NCI-H1105 treated with DMSO at 0.1 percent for 48 hours (cell line): ENCODE data around the gene SCG2.
A peak's percentile ranks its signal among the peaks of the same experiment; 100 is the strongest.

ENCODE experiments used
- DNase-seq: peaks from one replicate; lab custom pipeline; 2025; lab: John Stamatoyannopoulos, UW

Gene SCG2

DNA sequence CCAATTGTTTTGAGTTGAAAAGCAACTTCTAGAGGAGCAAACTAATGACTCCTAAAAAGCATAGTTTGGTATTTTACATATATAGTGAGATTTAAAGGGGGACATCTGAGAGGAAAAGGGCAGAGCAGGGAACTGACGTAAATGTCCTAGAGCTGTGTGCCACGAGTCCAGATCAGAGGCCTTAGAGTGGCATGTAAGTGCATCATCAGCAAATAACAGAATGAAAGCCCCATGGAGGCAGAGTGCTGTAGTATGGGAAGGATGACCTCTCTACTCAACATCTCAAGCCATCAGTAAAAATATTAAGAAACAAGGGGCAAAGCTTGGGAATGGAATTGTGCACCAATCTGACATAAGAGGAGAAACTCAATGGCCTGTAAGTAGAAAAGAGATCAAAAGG is 31.4 kb downstream of the SCG2 start:
- no peak for DNase-seq

DNA sequence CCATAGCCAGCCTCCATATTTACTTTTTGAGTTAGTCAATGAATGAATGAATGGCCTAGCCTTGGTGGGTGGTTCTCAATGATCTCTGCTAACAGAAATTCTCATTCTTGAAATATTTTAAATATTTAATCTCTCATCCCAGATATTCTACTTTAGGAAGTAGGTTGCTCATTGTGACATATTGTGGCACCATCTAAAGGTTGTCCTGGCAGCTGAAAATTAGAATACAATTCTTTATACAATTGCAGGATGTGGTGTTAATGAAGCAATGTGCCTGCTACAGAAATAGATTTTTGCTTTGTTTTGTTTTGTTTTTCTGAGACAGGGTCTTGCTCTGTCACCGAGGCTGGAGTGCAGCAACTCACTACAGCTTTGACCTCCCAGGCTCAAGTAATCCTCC is 35.8 kb downstream of the SCG2 start:
- DNase-seq, result no peak

DNA sequence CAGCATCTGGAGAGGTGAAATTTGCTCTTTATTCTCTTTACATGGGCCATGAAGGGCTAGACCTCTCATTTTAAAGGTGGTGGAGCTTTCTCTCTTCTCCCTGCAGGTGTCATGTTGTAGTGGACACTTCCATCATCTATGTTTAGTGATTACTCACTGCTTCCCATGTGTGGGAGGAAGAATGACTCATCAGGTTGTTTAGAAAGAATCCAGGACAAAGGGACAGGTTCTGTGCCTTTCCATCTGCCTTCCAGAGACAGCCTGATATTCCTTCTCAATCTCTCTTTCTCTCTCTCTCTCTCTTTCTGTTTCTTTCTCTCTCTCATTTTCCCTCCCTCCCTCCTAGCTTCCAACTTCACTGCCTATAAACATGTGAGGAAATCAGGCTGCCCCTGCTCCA is 38.7 kb downstream of the SCG2 start:
- DNase-seq, result no peak

DNA sequence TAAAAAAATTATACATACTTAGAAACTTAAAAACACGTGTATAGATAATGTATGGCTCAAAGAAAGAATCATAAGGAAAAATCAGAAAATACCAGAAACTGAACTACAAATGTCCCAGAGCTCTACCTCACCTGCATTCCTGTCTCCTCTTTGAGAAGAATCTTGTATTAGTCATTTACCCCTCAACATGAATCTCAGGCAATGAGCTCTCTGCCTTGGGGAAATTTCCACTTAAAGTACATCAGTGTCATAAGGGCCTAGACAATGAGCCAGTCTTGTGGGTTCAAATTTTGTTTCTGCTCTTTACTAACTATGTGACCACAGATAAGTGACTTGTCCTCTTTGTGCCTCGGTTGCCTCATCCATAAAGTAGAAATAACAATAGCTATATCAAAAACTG is 40.1 kb downstream of the SCG2 start:
- DNase-seq, result no peak

DNA sequence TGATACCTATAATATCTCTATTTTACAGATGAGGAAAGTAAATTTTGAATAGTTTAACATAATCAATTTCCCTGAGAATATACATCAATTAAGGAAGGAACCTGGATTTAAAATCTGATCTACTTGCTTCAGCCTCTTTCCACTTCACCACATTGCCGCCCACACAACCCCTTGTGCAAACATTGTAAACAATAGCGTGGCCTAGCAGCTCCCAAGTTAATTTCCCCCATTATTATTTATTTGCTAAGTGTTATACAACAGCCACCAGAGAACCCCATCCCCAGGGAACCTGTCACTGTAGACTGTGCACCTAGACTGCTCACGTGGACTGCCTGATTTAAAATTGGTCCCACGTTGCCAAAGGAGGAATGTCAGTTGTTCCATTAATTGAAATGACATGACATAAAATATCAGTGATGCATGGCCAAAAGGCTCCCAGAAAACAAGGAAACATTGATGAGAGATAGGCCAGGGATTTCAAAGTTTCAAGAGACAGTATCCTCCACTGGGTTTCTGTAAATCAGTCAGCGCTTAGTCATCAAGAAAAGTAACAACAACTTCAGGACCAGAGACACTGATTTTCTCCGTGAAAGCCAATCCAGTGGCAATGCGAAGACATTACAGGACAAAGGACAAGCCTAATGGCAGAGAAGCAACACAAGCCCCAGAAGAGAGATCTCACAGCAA is 41.3 kb downstream of the SCG2 start:
- DNase-seq, result peak; percentile 93

DNA sequence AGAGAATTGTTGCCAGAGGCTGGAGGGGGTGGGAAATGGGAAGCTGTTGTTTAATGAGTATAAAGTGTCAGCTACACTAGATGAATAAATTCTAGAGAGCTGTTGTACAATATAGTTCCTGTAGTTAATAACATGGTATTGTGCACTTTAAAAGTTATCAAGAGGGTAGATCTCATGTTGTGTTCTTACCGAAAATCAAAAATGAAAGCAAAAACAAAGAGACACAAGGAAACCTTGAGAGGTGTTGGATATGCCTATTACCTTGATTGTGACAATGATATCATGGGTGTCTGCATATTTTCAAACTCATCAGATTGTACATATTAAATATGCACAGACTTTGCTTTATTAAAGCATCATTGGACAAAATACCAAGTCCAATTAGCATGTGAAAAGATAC is 43.2 kb downstream of the SCG2 start:
- DNase-seq, result no peak

DNA sequence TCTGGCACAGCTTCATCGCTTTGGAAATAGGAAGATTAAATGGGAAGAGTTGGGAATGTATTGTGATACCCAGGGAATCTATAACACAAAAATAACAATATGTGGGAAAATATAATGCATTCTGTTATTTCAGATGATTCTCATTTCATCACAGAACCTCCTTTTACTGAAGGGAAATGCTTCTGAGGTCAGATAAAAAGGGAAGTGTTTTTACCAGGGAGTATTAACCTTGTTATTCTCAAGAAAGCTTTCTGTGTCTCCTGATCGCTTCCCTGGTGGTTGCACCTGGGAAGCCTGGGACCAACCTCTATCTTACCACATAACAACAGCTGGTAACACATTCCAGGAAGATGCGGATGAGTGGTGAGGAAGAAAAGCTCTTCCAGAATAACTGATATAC is 47.2 kb downstream of the SCG2 start:
- no peak for DNase-seq

DNA sequence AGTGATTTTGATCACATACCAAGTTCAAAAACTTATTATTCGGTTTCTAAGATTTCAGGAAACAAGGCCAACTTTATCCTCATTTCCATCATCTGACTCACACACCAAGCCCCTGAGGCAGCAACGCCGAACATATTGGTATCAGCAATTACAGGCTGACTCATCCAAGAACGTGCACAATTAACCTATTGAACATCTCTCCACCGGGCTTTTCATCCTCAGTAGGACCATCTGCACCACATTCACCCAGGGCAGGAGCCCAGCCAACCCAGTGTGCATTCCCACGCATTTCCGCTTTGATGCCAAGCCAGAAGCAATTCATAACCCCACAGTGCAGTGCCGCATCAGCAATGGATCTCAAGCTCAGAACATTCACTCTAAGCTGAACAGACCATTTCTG is 52.9 kb downstream of the SCG2 start:
- no peak for DNase-seq

DNA sequence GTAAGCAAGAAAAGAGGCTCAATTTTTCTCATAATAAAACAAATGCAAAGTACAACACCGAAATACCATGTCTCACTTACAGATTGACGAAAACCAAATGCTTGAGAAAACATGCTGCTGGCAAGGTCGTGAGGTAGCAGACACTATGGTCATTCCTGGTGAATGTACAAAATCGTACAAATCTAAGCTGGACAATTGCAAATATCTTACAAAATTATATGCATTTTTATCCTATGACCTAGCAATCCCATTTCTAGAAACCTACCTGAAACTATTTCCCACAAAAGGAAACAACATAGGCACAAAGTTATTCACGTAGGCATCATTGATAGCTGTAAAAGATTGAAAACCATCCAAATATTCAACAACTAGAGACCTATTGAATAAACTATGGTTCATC is 54.0 kb downstream of the SCG2 start:
- DNase-seq, result no peak
